ENCODE data around the gene PARP3.

DNA sequence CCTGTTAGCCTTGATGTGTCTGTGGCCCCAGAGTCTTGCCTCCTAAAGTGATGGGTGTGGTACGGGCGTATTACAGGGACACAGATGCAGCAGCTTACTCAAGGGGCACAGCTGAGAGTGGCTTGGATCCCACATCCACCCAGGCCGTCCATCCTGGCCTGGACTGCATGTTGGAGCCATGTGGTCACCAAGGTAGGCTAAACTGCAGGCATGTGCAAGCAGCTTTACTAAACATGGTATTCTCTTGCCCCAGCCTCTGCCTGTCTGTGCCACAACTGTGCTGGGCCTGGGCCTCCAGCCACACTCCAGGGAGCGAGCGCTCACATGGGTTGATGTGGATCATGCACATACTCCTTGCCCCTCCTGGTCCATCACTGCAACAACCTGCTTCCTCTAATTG, 7.0 kb downstream of the PARP3 start:
- TF ChIP-seq, protein P1, sequence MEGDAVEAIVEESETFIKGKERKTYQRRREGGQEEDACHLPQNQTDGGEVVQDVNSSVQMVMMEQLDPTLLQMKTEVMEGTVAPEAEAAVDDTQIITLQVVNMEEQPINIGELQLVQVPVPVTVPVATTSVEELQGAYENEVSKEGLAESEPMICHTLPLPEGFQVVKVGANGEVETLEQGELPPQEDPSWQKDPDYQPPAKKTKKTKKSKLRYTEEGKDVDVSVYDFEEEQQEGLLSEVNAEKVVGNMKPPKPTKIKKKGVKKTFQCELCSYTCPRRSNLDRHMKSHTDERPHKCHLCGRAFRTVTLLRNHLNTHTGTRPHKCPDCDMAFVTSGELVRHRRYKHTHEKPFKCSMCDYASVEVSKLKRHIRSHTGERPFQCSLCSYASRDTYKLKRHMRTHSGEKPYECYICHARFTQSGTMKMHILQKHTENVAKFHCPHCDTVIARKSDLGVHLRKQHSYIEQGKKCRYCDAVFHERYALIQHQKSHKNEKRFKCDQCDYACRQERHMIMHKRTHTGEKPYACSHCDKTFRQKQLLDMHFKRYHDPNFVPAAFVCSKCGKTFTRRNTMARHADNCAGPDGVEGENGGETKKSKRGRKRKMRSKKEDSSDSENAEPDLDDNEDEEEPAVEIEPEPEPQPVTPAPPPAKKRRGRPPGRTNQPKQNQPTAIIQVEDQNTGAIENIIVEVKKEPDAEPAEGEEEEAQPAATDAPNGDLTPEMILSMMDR (IDR thresholded peaks at IDR 0.05) = no peak
- TF ChIP-seq POLR2A (IDR thresholded peaks at IDR 0.05) = no peak
